Activated CD4-positive, CD25-positive, alpha-beta regulatory T cell treated with anti-CD3 and anti-CD28 coated beads, Interleukin-2, amount 50 U/mL, for 16 hours (primary cell): ENCODE data around the gene UGDH.

ENCODE experiments used
- DNase-seq: peaks from one replicate; pipeline ENCODE4 v3.0.0-alpha.2; 2020; ENCODE audit warnings: low read depth, low spot score

The UGDH gene

DNA sequence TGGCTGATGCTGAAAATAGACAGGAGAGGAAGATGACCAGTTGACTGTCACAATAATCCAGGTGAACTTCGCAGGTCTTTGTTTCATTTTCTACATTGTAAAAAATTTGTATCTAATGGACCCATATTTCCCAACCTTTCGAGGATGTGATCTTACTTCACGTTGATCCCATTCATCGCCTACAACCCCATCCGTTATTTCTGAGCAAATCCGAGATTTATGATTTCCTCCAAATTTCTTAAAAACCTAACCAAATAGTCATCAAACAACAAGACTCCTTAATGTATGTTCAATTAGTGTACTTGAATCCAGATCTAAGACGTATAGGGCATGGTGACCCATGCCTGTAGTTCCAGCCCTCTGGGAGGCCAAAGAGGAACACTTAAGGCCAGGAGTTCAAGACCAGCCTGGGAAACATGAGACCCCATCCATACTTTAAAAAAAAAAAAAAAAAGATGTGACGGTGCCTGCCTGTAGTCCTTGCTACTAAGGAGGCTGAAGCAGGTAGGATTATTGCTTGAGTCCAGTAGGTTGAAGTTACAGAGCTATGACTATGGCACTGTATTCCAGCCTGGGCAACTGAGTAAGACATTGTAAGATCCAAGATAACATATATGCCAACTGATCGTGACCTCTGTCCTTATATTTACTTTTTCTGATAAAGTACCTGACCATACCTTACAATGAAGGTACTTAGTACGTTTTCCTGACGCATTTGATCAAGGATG lies 74.2 kb downstream of the UGDH start:
- DNase-seq: no peak

DNA sequence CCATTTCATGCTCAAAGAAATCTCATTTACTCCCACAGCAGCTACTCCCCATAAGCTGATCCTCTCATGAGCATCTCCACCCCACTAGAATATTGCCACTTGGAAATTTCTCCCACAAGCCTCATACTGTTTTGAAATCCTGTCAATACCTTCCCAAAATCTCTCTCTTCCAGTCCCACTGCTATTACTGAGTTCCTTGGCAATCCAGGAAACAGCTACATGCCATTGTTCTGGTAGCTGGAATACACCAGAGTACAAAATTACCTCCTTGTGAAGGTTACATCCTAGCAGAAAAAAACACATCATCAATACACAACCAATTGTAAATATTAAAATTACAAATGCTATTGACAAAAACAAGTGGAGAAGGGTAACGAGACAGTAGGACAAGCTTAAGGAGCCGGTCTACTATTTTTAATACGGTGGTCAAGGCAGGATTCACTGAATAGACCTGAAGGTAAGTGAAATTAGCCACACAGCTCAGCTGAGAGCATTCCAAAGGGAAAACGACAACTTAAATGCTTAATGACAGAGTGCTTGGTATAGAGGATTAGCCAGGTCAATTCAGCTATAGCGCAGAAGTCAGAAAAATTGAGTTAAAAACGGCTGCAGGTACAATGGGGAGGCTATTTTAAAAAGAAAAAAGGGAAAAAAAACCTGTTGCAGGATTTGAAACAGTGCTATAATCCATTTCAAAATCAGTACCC lies 74.9 kb downstream of the UGDH start:
- DNase-seq: no peak

DNA sequence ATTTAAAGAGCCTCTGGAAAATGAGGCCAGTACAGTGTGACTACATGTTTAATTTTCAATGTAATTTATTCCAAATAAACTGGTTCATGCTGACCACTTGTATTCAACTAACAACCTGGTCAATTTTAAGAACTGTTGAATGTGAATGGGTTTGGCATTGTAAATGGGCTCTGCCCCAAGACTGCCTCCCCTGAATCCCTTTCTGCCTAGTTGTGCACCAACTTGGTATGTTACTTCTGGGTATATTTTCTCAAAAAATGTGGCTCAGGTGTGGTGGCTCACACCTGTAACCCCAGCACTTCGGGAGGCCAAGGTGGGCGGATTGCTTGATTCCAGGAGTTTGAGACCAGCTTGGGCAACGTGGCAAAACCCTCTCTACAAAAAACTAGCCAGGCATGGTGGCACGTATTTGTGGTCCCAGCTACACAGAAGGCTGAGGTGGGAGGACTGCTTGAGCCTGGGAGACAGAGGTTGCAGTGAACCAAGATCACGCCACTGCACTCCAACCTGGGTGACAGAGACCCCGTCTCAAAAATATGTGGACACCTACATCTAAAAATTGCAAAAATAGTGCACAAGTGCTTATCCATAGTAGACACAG lies 75.7 kb downstream of the UGDH start:
- DNase-seq: no peak

DNA sequence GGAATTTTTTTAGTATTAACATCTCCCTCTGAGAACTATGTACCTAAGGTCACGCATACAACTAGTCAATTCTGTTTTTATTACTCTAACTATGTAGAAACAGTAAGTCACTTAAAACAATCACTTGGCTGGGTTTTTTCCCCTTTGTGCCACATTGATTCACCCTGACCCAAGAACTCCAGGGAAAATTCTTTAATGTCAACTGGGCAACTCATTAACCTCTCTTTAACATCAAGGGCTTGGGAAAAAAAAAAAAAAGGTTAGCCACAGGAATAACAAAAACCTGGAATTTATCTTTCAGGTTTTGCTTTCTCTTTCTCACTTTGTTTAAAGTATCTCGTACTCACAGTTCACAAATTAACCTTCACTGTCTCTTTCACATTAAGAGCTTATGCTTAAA lies 76.6 kb downstream of the UGDH start:
- no peak for DNase-seq
